CD4-positive, alpha-beta T cell (primary cell): ENCODE measurements around the gene SGMS2. TPM values are rescaled to one million over a fixed set of nuclear protein-coding genes. Genes with fewer than 3 reads are reported as not detected.

ENCODE experiments used
- ATAC-seq: fragments of 200-7000 bp; cut with Tn5 transposase; one replicate; pipeline ENCODE4 v1.10.0; 2022; ENCODE audit warnings: mild to moderate bottlenecking; ENCODE audit not compliant: poor library complexity
- CTCF ChIA-PET: fragments of 350-600 bp; sonication (Branson Sonifier 250); formaldehyde crosslinking; loops from one replicate; lab custom pipeline; 2021; ENCODE audit warnings: antibody characterized with exemption, inconsistent platforms; lab: Charles Lee
- POLR2A ChIA-PET: fragments of 350-600 bp; sonication (Branson Sonifier 250); formaldehyde crosslinking; loops from one replicate; lab custom pipeline; 2021; ENCODE audit warnings: antibody characterized with exemption, inconsistent platforms; lab: Charles Lee
- DNase-seq, 14 experiments: peaks; one replicate each; pipeline ENCODE4 v3.0.0-alpha.2; 2013 to 2020; ENCODE audit warnings: mixed read lengths in 2 of 14
- H3K27ac ChIP-seq, 2 donors: one replicate each; pipeline versions ENCODE4 v1.5.1 to v1.7.0; 2013; ENCODE audit warnings: low read length in 2 of 2, low read depth in 1 of 2, mild to moderate bottlenecking in 1 of 2
- H3K27me3 ChIP-seq, 2 experiments: 1 replicate in 1 of 2; 2 replicates in 1 of 2; pipeline versions ENCODE4 v1.6.1 to v1.7.0; 2013; ENCODE audit warnings: low read length in 2 of 2, control low read depth in 1 of 2, mild to moderate bottlenecking in 1 of 2, moderate library complexity in 1 of 2; ENCODE audit not compliant: insufficient read depth in 2 of 2, control insufficient read depth in 1 of 2
- H3K36me3 ChIP-seq: one replicate; pipeline ENCODE4 v1.6.1; 2013; ENCODE audit warnings: low read length, control low read depth; ENCODE audit not compliant: insufficient read depth
- H3K4me1 ChIP-seq: one replicate; pipeline ENCODE4 v1.6.1; 2013; ENCODE audit warnings: low read length, control low read depth; ENCODE audit not compliant: insufficient read depth
- H3K4me3 ChIP-seq: one replicate; pipeline ENCODE4 v1.5.1; 2013; ENCODE audit warnings: mild to moderate bottlenecking, low read length, moderate library complexity
- H3K9me3 ChIP-seq, 2 experiments: 1 replicate in 1 of 2; 2 replicates in 1 of 2; pipeline versions ENCODE4 v1.6.1 to v1.7.0; 2013; ENCODE audit warnings: low read length in 2 of 2, mild to moderate bottlenecking in 2 of 2, control low read depth in 1 of 2, moderate library complexity in 1 of 2; ENCODE audit not compliant: control insufficient read depth in 1 of 2, insufficient read depth in 1 of 2
- H3K27ac Mint-ChIP-seq: one replicate; pipeline ENCODE4 v1.8.0; 2020; ENCODE audit warnings: mixed read lengths
- H3K27me3 Mint-ChIP-seq: one replicate; pipeline ENCODE4 v1.8.0; 2021; ENCODE audit warnings: mixed read lengths
- H3K36me3 Mint-ChIP-seq: one replicate; pipeline ENCODE4 v1.8.0; 2021; ENCODE audit warnings: low read depth, mixed read lengths
- H3K4me1 Mint-ChIP-seq: one replicate; pipeline ENCODE4 v1.8.0; 2021; ENCODE audit warnings: low read depth, mixed read lengths
- H3K4me3 Mint-ChIP-seq: one replicate; pipeline ENCODE4 v1.8.0; 2020; ENCODE audit warnings: mild to moderate bottlenecking, mixed read lengths
- H3K9me3 Mint-ChIP-seq: one replicate; pipeline ENCODE4 v1.8.0; 2020; ENCODE audit warnings: mixed read lengths
- CTCF ChIP-seq: fragments of 200-600 bp; IDR thresholded peaks from one replicate; pipeline ENCODE4 v1.8.0; 2022; ENCODE audit warnings: antibody characterized with exemption, mild to moderate bottlenecking
- intact Hi-C, 2 experiments: fragments of 100-400 bp; cut with DNase I in 1 of 2; cut with micrococcal nuclease in 1 of 2; formaldehyde crosslinking; loops; one replicate each; pipeline versions ENCODE4 v1.15.1 to v1.9.0; 2023 to 2025; cut with DNase I, micrococcal nuclease
- total RNA-seq, 174 experiments: library from RNA in 2 of 174; stranded (reverse) in 2 of 174; gene quantifications; one replicate each; pipeline ENCODE4 v1.2.3 and lab custom pipeline; 2021 to 2026

SGMS2 gene
- total RNA-seq, 2 experiments from 2014 or later = 0.08 TPM; not detected in 1

GRCh38 chr4:107835406-107835805 is 10.7 kb downstream of the SGMS2 start:
- H3K9me3 ChIP-seq = no peaks in the 10 kb centered on the region
- ATAC-seq (no peak), DNase-seq (no peak)
- Mint-ChIP-seq H3K36me3 (no peaks in the 10 kb centered on the region), H3K4me3 (no peak overlapping the region), H3K27me3 (peaks cover 5% of the 10 kb centered on the region), H3K9me3 (no peaks in the 10 kb centered on the region), H3K27ac (no peak overlapping the region), H3K4me1 (no peaks in the 10 kb centered on the region)
- no peak for TF ChIP-seq CTCF
- H3K36me3 ChIP-seq = no peaks in the 10 kb centered on the region
- CTCF ChIA-PET = no interaction called here
- H3K27ac ChIP-seq = no peak overlapping the region
- POLR2A ChIA-PET = no interaction called here
- no peaks in the 10 kb centered on the region for H3K27me3 ChIP-seq
- H3K4me1 ChIP-seq = no peaks in the 10 kb centered on the region
- intact Hi-C loops = no loop called here
- no peak overlapping the region for H3K4me3 ChIP-seq

- Histone ChIP-seq H3K36me3 (no peaks in the 10 kb centered on the region), H3K4me3 (no peak overlapping the region), H3K27ac (no peak overlapping the region), H3K4me1 (no peaks in the 10 kb centered on the region), H3K27me3 (no peaks in the 10 kb centered on the region), H3K9me3 (no peaks in the 10 kb centered on the region)
- peaks cover 5% of the 10 kb centered on the region for H3K27me3 Mint-ChIP-seq
- ChIA-PET POLR2A (no interaction called here), CTCF (no interaction called here)
- H3K27ac Mint-ChIP-seq = no peak overlapping the region
- no peaks in the 10 kb centered on the region for H3K9me3 Mint-ChIP-seq
- no peaks in the 10 kb centered on the region for H3K36me3 Mint-ChIP-seq
- no peak overlapping the region for H3K4me3 Mint-ChIP-seq
- intact Hi-C loops = no loop called here
- ATAC-seq (no peak), DNase-seq (peak in 2 of 14 experiments; percentile 14 to 15)
- no peak for TF ChIP-seq CTCF
- no peaks in the 10 kb centered on the region for H3K4me1 Mint-ChIP-seq
Measured at GRCh38 chr4:107837317-107837716, 12.6 kb downstream of the SGMS2 start.

- Histone ChIP-seq H3K27me3 (no peaks in the 10 kb centered on the region), H3K4me1 (no peaks in the 10 kb centered on the region), H3K4me3 (no peak overlapping the region), H3K27ac (no peak overlapping the region), H3K9me3 (no peaks in the 10 kb centered on the region), H3K36me3 (no peaks in the 10 kb centered on the region)
- H3K27ac Mint-ChIP-seq = no peak overlapping the region
- H3K4me1 Mint-ChIP-seq = no peaks in the 10 kb centered on the region
- ChIA-PET POLR2A (no interaction called here), CTCF (no interaction called here)
- no peak overlapping the region for H3K4me3 Mint-ChIP-seq
- DNase-seq (peak in 3 of 14 experiments; percentile 17 to 39 (median 27)), ATAC-seq (no peak)
- H3K9me3 Mint-ChIP-seq = no peaks in the 10 kb centered on the region
- intact Hi-C loops = no loop called here
- no peaks in the 10 kb centered on the region for H3K36me3 Mint-ChIP-seq
- TF ChIP-seq CTCF = no peak
- peaks cover 7% of the 10 kb centered on the region for H3K27me3 Mint-ChIP-seq
Measured at GRCh38 chr4:107837776-107838618, 13.3 kb downstream of the SGMS2 start.
